IMR-90 (cell line): ENCODE data around the gene CEP135. TPM values are rescaled to one million over a fixed set of nuclear protein-coding genes. Genes with fewer than 3 reads are reported as not detected.

Experiments
- ATAC-seq: fragments of 200-7000 bp; cut with Tn5 transposase; 2 replicates; pipeline ENCODE4 v1.9.1; 2020; ENCODE audit warnings: low read depth, mild to moderate bottlenecking, moderate library complexity
- BruUV-seq: library from RNA; stranded (reverse); fragments of 400-500 nt; replicated peaks from 2 replicates; lab custom pipeline; 2021; lab: Mats Ljungman, UMichigan
- CTCF ChIA-PET: fragments of 300-600 bp; formaldehyde crosslinking; extraction: SDS; loops from one replicate; lab custom pipeline; 2021; ENCODE audit warnings: antibody characterized with exemption; lab: Yijun Ruan, JAX
- POLR2A ChIA-PET: fragments of 300-600 bp; sonication (Branson Sonifier 250); formaldehyde crosslinking; loops from one replicate; lab custom pipeline; 2022; ENCODE audit warnings: antibody characterized with exemption; ENCODE audit not compliant: unreplicated experiment; lab: Charles Lee
- DNase-seq: peaks from one replicate; pipeline ENCODE4 v3.0.0; 2013
- H2AFZ ChIP-seq: replicated peaks from 2 replicates; pipeline ENCODE3; 2013; ENCODE audit warnings: low read length, mild to moderate bottlenecking; ENCODE audit not compliant: poor library complexity
- H2AK5ac ChIP-seq: 2 replicates; pipeline ENCODE4 v1.6.1; 2013; ENCODE audit warnings: low read depth, low read length, inconsistent platforms
- H2AK9ac ChIP-seq: replicated peaks from 2 replicates; pipeline ENCODE3; 2013; ENCODE audit warnings: mild to moderate bottlenecking, low read depth, low read length, moderate library complexity; ENCODE audit not compliant: poor library complexity
- H2BK120ac ChIP-seq: 2 replicates; pipeline ENCODE4 v1.6.1; 2013; ENCODE audit warnings: low read depth, low read length, inconsistent platforms
- H2BK15ac ChIP-seq: 3 replicates; pipeline ENCODE4 v1.6.1; 2013; ENCODE audit warnings: low read depth, low read length, inconsistent platforms
- H2BK20ac ChIP-seq: 2 replicates; pipeline ENCODE4 v1.6.1; 2013; ENCODE audit warnings: low read depth, mild to moderate bottlenecking, inconsistent platforms, low read length, moderate library complexity
- H2BK5ac ChIP-seq: 2 replicates; pipeline ENCODE4 v1.6.1; 2013; ENCODE audit warnings: mild to moderate bottlenecking, low read depth, low read length, inconsistent platforms; ENCODE audit not compliant: poor library complexity, severe bottlenecking
- H3K14ac ChIP-seq: replicated peaks from 2 replicates; pipeline ENCODE4 v1.6.1; 2013; ENCODE audit warnings: low read depth, low read length, inconsistent platforms
- H3K18ac ChIP-seq: 2 replicates; pipeline ENCODE4 v1.6.1; 2013; ENCODE audit warnings: low read depth, low read length, control low read depth
- H3K23ac ChIP-seq: 2 replicates; pipeline ENCODE4 v1.6.1; 2013; ENCODE audit warnings: low read depth, low read length, inconsistent platforms
- H3K27ac ChIP-seq: 2 replicates; pipeline ENCODE4 v1.5.1; 2013; ENCODE audit warnings: mild to moderate bottlenecking, control low read depth, low read length; ENCODE audit not compliant: insufficient read depth
- H3K27me3 ChIP-seq: 2 replicates; pipeline ENCODE4 v1.6.1; 2013; ENCODE audit warnings: low read length; ENCODE audit not compliant: control insufficient read depth, insufficient read depth
- H3K36me3 ChIP-seq: 2 replicates; pipeline ENCODE4 v1.6.1; 2013; ENCODE audit warnings: low read length, mixed read lengths; ENCODE audit not compliant: control insufficient read depth, insufficient read depth
- H3K4ac ChIP-seq: 2 replicates; pipeline ENCODE4 v1.6.1; 2013; ENCODE audit warnings: low read depth, low read length, inconsistent platforms
- H3K4me1 ChIP-seq: 2 replicates; pipeline ENCODE4 v1.6.1; 2013; ENCODE audit warnings: low read length, mixed read lengths; ENCODE audit not compliant: control insufficient read depth, insufficient read depth
- H3K4me2 ChIP-seq: 2 replicates; pipeline ENCODE4 v1.6.1; 2013; ENCODE audit warnings: low read depth, mild to moderate bottlenecking, control low read depth, low read length, moderate library complexity
- H3K4me3 ChIP-seq: 2 replicates; pipeline ENCODE4 v1.5.1; 2013; ENCODE audit warnings: low read depth, mild to moderate bottlenecking, control low read depth, low read length, moderate library complexity; ENCODE audit not compliant: insufficient read depth
- H3K56ac ChIP-seq: 2 replicates; pipeline ENCODE4 v1.6.1; 2013; ENCODE audit warnings: low read length, inconsistent platforms; ENCODE audit not compliant: insufficient read depth; ENCODE audit errors: extremely low read depth
- H3K79me1 ChIP-seq, 2 experiments: 2 replicates each; pipeline ENCODE4 v1.6.1; 2013; ENCODE audit warnings: low read length in 2 of 2, inconsistent platforms in 1 of 2, low read depth in 1 of 2
- H3K9ac ChIP-seq: 2 replicates; pipeline ENCODE4 v1.6.1; 2013; ENCODE audit warnings: low read depth, low read length, control low read depth
- H3K9me1 ChIP-seq: 2 replicates; pipeline ENCODE4 v1.6.1; 2013; ENCODE audit warnings: low read length, inconsistent platforms; ENCODE audit not compliant: insufficient read depth
- H3K9me3 ChIP-seq: 2 replicates; pipeline ENCODE4 v1.6.1; 2013; ENCODE audit warnings: low read length; ENCODE audit not compliant: control insufficient read depth, insufficient read depth
- H4K20me1 ChIP-seq: 2 replicates; pipeline ENCODE4 v1.6.1; 2013; ENCODE audit warnings: low read length, inconsistent platforms; ENCODE audit not compliant: insufficient read depth
- H4K5ac ChIP-seq: 2 replicates; pipeline ENCODE4 v1.6.1; 2013; ENCODE audit warnings: mild to moderate bottlenecking, low read depth, low read length, control low read depth
- H4K8ac ChIP-seq, 2 experiments: 2 replicates each; pipeline ENCODE4 v1.6.1; 2013; ENCODE audit warnings: low read depth in 2 of 2, low read length in 2 of 2, control low read depth in 1 of 2, inconsistent platforms in 1 of 2
- H4K91ac ChIP-seq: 2 replicates; pipeline ENCODE4 v1.6.1; 2013; ENCODE audit warnings: low read depth, low read length, inconsistent platforms; ENCODE audit not compliant: insufficient read depth
- BHLHE40 ChIP-seq: fragments of 150-350 bp; IDR thresholded peaks from 2 replicates; pipeline ENCODE4 v1.6.1; 2016; ENCODE audit warnings: mild to moderate bottlenecking, low read depth, low read length
- CEBPB ChIP-seq: IDR thresholded peaks from 2 replicates; pipeline ENCODE4 v1.6.1; 2012; ENCODE audit warnings: low read depth, low read length, improper control_type of control experiment
- CHD1 ChIP-seq: IDR thresholded peaks from 2 replicates; pipeline ENCODE4 v1.6.1; 2012; ENCODE audit warnings: low read depth, low read length, improper control_type of control experiment
- ELK1 ChIP-seq: fragments of 150-350 bp; IDR thresholded peaks from 2 replicates; pipeline ENCODE4 v1.6.1; 2016; ENCODE audit warnings: low read depth, mild to moderate bottlenecking, low read length, moderate library complexity, borderline replicate concordance
- MAFK ChIP-seq: IDR thresholded peaks from 2 replicates; pipeline ENCODE4 v1.6.1; 2012; ENCODE audit warnings: low read depth, low read length, improper control_type of control experiment
- MAZ ChIP-seq: IDR thresholded peaks from 2 replicates; pipeline ENCODE4 v1.6.1; 2012; ENCODE audit warnings: low read depth, mild to moderate bottlenecking, low read length, improper control_type of control experiment, moderate library complexity, borderline replicate concordance
- NFE2L2 ChIP-seq: fragments of 150-350 bp; IDR thresholded peaks from 2 replicates; pipeline ENCODE4 v1.6.1; 2016; ENCODE audit warnings: low read depth, mild to moderate bottlenecking, low read length
- POLR2A ChIP-seq: IDR thresholded peaks from 2 replicates; pipeline ENCODE4 v1.6.1; 2012; ENCODE audit warnings: mild to moderate bottlenecking, low read depth, low read length
- RAD21 ChIP-seq: IDR thresholded peaks from 2 replicates; pipeline ENCODE4 v1.6.1; 2012; ENCODE audit warnings: low read length, improper control_type of control experiment
- RCOR1 ChIP-seq: IDR thresholded peaks from 2 replicates; pipeline ENCODE4 v1.6.1; 2012; ENCODE audit warnings: mild to moderate bottlenecking, low read length, improper control_type of control experiment; ENCODE audit not compliant: insufficient replicate concordance
- RFX5 ChIP-seq: IDR thresholded peaks from 2 replicates; pipeline ENCODE4 v1.8.0; 2012; ENCODE audit warnings: low read depth, mild to moderate bottlenecking, low read length, moderate library complexity
- SMC3 ChIP-seq: fragments of 150-350 bp; IDR thresholded peaks from 2 replicates; pipeline ENCODE4 v1.6.1; 2016; ENCODE audit warnings: low read depth, mild to moderate bottlenecking, antibody characterized with exemption, low read length, moderate library complexity
- USF2 ChIP-seq: fragments of 150-350 bp; IDR thresholded peaks from 2 replicates; pipeline ENCODE4 v1.6.1; 2017; ENCODE audit warnings: mild to moderate bottlenecking, antibody characterized with exemption, low read length, low read depth
- WGBS, 2 experiments: methylation state at CpG; one replicate each; pipeline versions ENCODE4 v1.1.5 to v1.1.7; 2013; ENCODE audit warnings: missing lambda C conversion rate in 2 of 2; ENCODE audit not compliant: insufficient read length in 1 of 2; ENCODE audit errors: extremely low coverage in 2 of 2; 5-methylcytosine and 5-hydroxymethylcytosine counted together
- dilution Hi-C: fragments of 300-500 bp; cut with HindIII; formaldehyde crosslinking; loops from one replicate; pipeline ENCODE4 v1.14.3; 2018; ENCODE audit warnings: low sequenced_read_pairs; ENCODE audit not compliant: unreplicated experiment
- in situ Hi-C: fragments of 300-500 bp; cut with MboI; formaldehyde crosslinking; loops from 3 replicates; pipeline ENCODE4 v1.14.3; 2019; ENCODE audit warnings: low sequenced_read_pairs, inconsistent platforms, mixed read lengths
- intact Hi-C: fragments of 100-400 bp; cut with micrococcal nuclease; formaldehyde crosslinking; loops from 2 replicates; pipeline ENCODE4 v1.10.0; 2022
- polyA plus RNA-seq, 3 experiments: library from polyadenylated mRNA; depleted of rRNA; stranded (reverse); fragments of >200 nt; gene quantifications; 2 replicates each; pipeline ENCODE4 v1.2.3, GENCODE V29; 2012; ENCODE audit warnings: low replicate concordance in 1 of 3
- total RNA-seq: library from RNA; depleted of rRNA; stranded (reverse); fragments of >200 nt; gene quantifications from 2 replicates; pipeline ENCODE4 v1.2.3, GENCODE V29; 2012

CEP135 gene
- total and polyA plus RNA-seq, 2 of the 4 experiments (the other 2 are of a cell fraction), result 2.7 to 3.2 TPM

GRCh38 chr4:56052966-56053365 is 104.2 kb downstream of the CEP135 start:
- no peaks in the 10 kb centered on the region; a peak in 1 of 4 replicates for H3K79me1 ChIP-seq
- H3K4me1 ChIP-seq, result no peaks in the 10 kb centered on the region
- H2AK5ac ChIP-seq, result no peak overlapping the region
- intact Hi-C loops (no loop called here), in situ Hi-C loops (no loop called here), dilution Hi-C loops (no loop called here)
- H3K56ac ChIP-seq, result no peak overlapping the region
- ChIA-PET POLR2A (no interaction called here), CTCF (interaction anchor here (0.6 kb wide), 1 partner anchor 72 kb away, joined by 3 read pairs; no protein-coding TSS in a partner anchor)
- no peaks in the 10 kb centered on the region for H3K36me3 ChIP-seq
- peaks cover 16% of the 10 kb centered on the region for H3K27me3 ChIP-seq
- no peak overlapping the region for H4K8ac ChIP-seq
- H4K20me1 ChIP-seq, result no peaks in the 10 kb centered on the region
- no peak overlapping the region for H3K4ac ChIP-seq
- no peak overlapping the region for H3K14ac ChIP-seq
- H4K91ac ChIP-seq, result no peak overlapping the region
- H3K9me3 ChIP-seq, result no peaks in the 10 kb centered on the region
- H3K9ac ChIP-seq, result no peak overlapping the region
- H2BK120ac ChIP-seq, result no peak overlapping the region
- H2BK20ac ChIP-seq, result no peak overlapping the region
- ATAC-seq, result no peak
- H3K9me1 ChIP-seq, result peaks cover 3% of the 10 kb centered on the region; the same call in 1 of the 2 replicates
- no peak overlapping the region for H2AFZ ChIP-seq
- H2BK15ac ChIP-seq, result no peak overlapping the region
- no peak overlapping the region for H3K18ac ChIP-seq
- no TSS peak for BruUV-seq
- DNase-seq, result no peak
- WGBS, 2 experiments, result no CpG with 5 or more reads among the region's 5 CpGs
- H3K4me3 ChIP-seq, result no peak overlapping the region
- no peak overlapping the region for H2BK5ac ChIP-seq
- H4K5ac ChIP-seq, result no peak overlapping the region
- TF ChIP-seq RFX5 (no peak), SMC3 (no peak), MAZ (no peak), RCOR1 (no peak), POLR2A (no peak), ELK1 (no peak), CHD1 (no peak), NFE2L2 (no peak), RAD21 (no peak), BHLHE40 (no peak), MAFK (no peak), USF2 (no peak), CEBPB (no peak)
- H3K4me2 ChIP-seq, result no peak overlapping the region
- H3K27ac ChIP-seq, result no peak overlapping the region
- H2AK9ac ChIP-seq, result no peak overlapping the region
- H3K23ac ChIP-seq, result no peak overlapping the region
